ENCODE measurements around the gene ITPR2. TPM values are rescaled to one million over a fixed set of nuclear protein-coding genes. Genes with fewer than 3 reads are reported as not detected.
A peak's percentile ranks its signal among the peaks of the same experiment; 100 is the strongest.

ITPR2 gene
- total RNA-seq, 1 donor from 2014 or later = 16.3 TPM

- no peak for TF ChIP-seq CTCF (IDR thresholded peaks at IDR 0.05; ENCODE audit: insufficient read depth, low read length, poor library complexity, severe bottlenecking)
- no peak for DNase-seq (ENCODE audit: low read depth)
- H3K4me3 ChIP-seq (ENCODE audit: low read depth, low read length) = no peak overlapping the region
- H3K36me3 ChIP-seq (ENCODE audit: control insufficient read depth, insufficient read depth, low read length) = no peaks in the 10 kb centered on the region
- H3K27me3 ChIP-seq (ENCODE audit: control insufficient read depth, insufficient read depth, low read length) = no peaks in the 10 kb centered on the region
Measured at GRCh38 chr12:26704214-26704613, 128.8 kb downstream of the ITPR2 start.

- no peak for DNase-seq (ENCODE audit: low read depth)
- TF ChIP-seq CTCF (IDR thresholded peaks at IDR 0.05; ENCODE audit: insufficient read depth, low read length, poor library complexity, severe bottlenecking) = no peak
- no peaks in the 10 kb centered on the region for H3K27me3 ChIP-seq (ENCODE audit: control insufficient read depth, insufficient read depth, low read length)
- H3K36me3 ChIP-seq (ENCODE audit: control insufficient read depth, insufficient read depth, low read length) = no peaks in the 10 kb centered on the region
- no peak overlapping the region for H3K4me3 ChIP-seq (ENCODE audit: low read depth, low read length)
Measured at GRCh38 chr12:26702741-26703140, 130.3 kb downstream of the ITPR2 start.

GRCh38 chr12:26701604-26702215 lies 131.3 kb downstream of the ITPR2 start:
- Histone ChIP-seq H3K4me3 (ENCODE audit: low read depth, low read length) (no peak overlapping the region), H3K27me3 (ENCODE audit: control insufficient read depth, insufficient read depth, low read length) (no peaks in the 10 kb centered on the region), H3K36me3 (ENCODE audit: control insufficient read depth, insufficient read depth, low read length) (no peaks in the 10 kb centered on the region)
- peak; percentile 18 for DNase-seq (ENCODE audit: low read depth)
- peak; percentile 39 for TF ChIP-seq CTCF (IDR thresholded peaks at IDR 0.05; ENCODE audit: insufficient read depth, low read length, poor library complexity, severe bottlenecking)

- Histone ChIP-seq H3K4me3 (ENCODE audit: low read depth, low read length) (no peak overlapping the region), H3K36me3 (ENCODE audit: control insufficient read depth, insufficient read depth, low read length) (no peaks in the 10 kb centered on the region), H3K27me3 (ENCODE audit: control insufficient read depth, insufficient read depth, low read length) (no peaks in the 10 kb centered on the region)
- DNase-seq (ENCODE audit: low read depth) = no peak
- TF ChIP-seq CTCF (IDR thresholded peaks at IDR 0.05; ENCODE audit: insufficient read depth, low read length, poor library complexity, severe bottlenecking) = no peak
Measured at GRCh38 chr12:26700430-26700829, 132.6 kb downstream of the ITPR2 start.

- Histone ChIP-seq H3K36me3 (ENCODE audit: control insufficient read depth, insufficient read depth, low read length) (no peaks in the 10 kb centered on the region), H3K27me3 (ENCODE audit: control insufficient read depth, insufficient read depth, low read length) (no peaks in the 10 kb centered on the region), H3K4me3 (ENCODE audit: low read depth, low read length) (no peak overlapping the region)
- no peak for TF ChIP-seq CTCF (IDR thresholded peaks at IDR 0.05; ENCODE audit: insufficient read depth, low read length, poor library complexity, severe bottlenecking)
- no peak for DNase-seq (ENCODE audit: low read depth)
Measured at GRCh38 chr12:26699237-26699636, 133.8 kb downstream of the ITPR2 start.

GRCh38 chr12:26698186-26698585 lies 134.8 kb downstream of the ITPR2 start:
- TF ChIP-seq CTCF (IDR thresholded peaks at IDR 0.05; ENCODE audit: insufficient read depth, low read length, poor library complexity, severe bottlenecking) = no peak
- Histone ChIP-seq H3K36me3 (ENCODE audit: control insufficient read depth, insufficient read depth, low read length) (no peaks in the 10 kb centered on the region), H3K4me3 (ENCODE audit: low read depth, low read length) (no peak overlapping the region), H3K27me3 (ENCODE audit: control insufficient read depth, insufficient read depth, low read length) (no peaks in the 10 kb centered on the region)
- no peak for DNase-seq (ENCODE audit: low read depth)

Data from kidney epithelial cell (primary cell).